DOHH2 (cell line): ENCODE data around the gene SMARCB1.

Experiments
- H3F3A ChIP-seq: fragments of 200-600 bp; sonication (generic), shearing (Covaris generic); 2 replicates; pipeline ENCODE4 v1.6.0; 2016; ENCODE audit warnings: antibody characterized with exemption, mild to moderate bottlenecking; ENCODE audit not compliant: control insufficient read depth, insufficient read depth
- H3K27ac ChIP-seq: fragments of 200-600 bp; sonication (generic); 2 replicates; pipeline ENCODE4 v1.5.1; 2014; ENCODE audit warnings: low read depth, mild to moderate bottlenecking, low read length, moderate library complexity
- H3K27me3 ChIP-seq: fragments of 200-600 bp; sonication (generic); 2 replicates; pipeline ENCODE4 v1.6.1; 2014; ENCODE audit warnings: mild to moderate bottlenecking, low read length, mixed read lengths; ENCODE audit not compliant: control insufficient read depth
- H3K36me3 ChIP-seq: fragments of 200-600 bp; sonication (generic); 2 replicates; pipeline ENCODE4 v1.6.1; 2014; ENCODE audit warnings: mild to moderate bottlenecking, low read length, moderate library complexity, mixed read lengths; ENCODE audit not compliant: control insufficient read depth
- H3K4me1 ChIP-seq: fragments of 200-600 bp; sonication (generic); 2 replicates; pipeline ENCODE4 v1.6.1; 2014; ENCODE audit warnings: mild to moderate bottlenecking, low read length, mixed read lengths; ENCODE audit not compliant: control insufficient read depth
- H3K4me2 ChIP-seq: fragments of 200-600 bp; sonication (generic); 2 replicates; pipeline ENCODE4 v1.6.0; 2014; ENCODE audit warnings: mild to moderate bottlenecking, low read length, moderate library complexity
- H3K4me3 ChIP-seq: fragments of 200-600 bp; sonication (generic); 2 replicates; pipeline ENCODE4 v1.5.1; 2014; ENCODE audit warnings: mild to moderate bottlenecking, low read length, mixed read lengths
- H3K79me2 ChIP-seq: fragments of 200-600 bp; sonication (generic); 2 replicates; pipeline ENCODE4 v1.6.1; 2014; ENCODE audit warnings: mild to moderate bottlenecking, low read length, mixed read lengths; ENCODE audit not compliant: control insufficient read depth
- H3K9me2 ChIP-seq: fragments of 200-600 bp; sonication (generic); replicated peaks from 2 replicates; pipeline ENCODE4 v1.6.1; 2014; ENCODE audit warnings: mild to moderate bottlenecking, low read length, mixed read lengths; ENCODE audit not compliant: control insufficient read depth
- H3K9me3 ChIP-seq: fragments of 200-600 bp; sonication (generic); 2 replicates; pipeline ENCODE4 v1.6.1; 2014; ENCODE audit warnings: antibody characterized with exemption, low read length, mixed read lengths; ENCODE audit not compliant: control insufficient read depth, insufficient read depth
- H4K20me1 ChIP-seq: fragments of 200-600 bp; sonication (generic); 2 replicates; pipeline ENCODE4 v1.6.0; 2014; ENCODE audit warnings: low read depth, mild to moderate bottlenecking, antibody characterized with exemption, low read length, moderate library complexity; ENCODE audit not compliant: control insufficient read depth, insufficient read depth
- CTCF ChIP-seq: fragments of 200-600 bp; sonication (generic); IDR thresholded peaks from one replicate; pipeline ENCODE4 v1.5.1; 2014; ENCODE audit warnings: antibody characterized with exemption, mild to moderate bottlenecking, low read depth, low read length; ENCODE audit not compliant: poor library complexity, severe bottlenecking
- EZH2phosphoT487 ChIP-seq: fragments of 200-600 bp; sonication (generic); IDR thresholded peaks from 2 replicates; pipeline ENCODE4 v1.6.1; 2017; ENCODE audit warnings: borderline replicate concordance, mild to moderate bottlenecking, antibody characterized with exemption, low read length, moderate library complexity, mixed read lengths

The SMARCB1 gene

GRCh38 chr22:23815541-23816155 lies 28.9 kb downstream of the SMARCB1 start:
- Histone ChIP-seq H3K4me3 (no peak overlapping the region), H3F3A (peaks cover 13% of the 10 kb centered on the region; the same call in 1 of the 2 replicates), H3K36me3 (peaks cover 91% of the 10 kb centered on the region), H3K79me2 (peaks cover 87% of the 10 kb centered on the region), H3K27me3 (no peaks in the 10 kb centered on the region), H4K20me1 (no peaks in the 10 kb centered on the region), H3K27ac (no peak overlapping the region), H3K9me3 (no peaks in the 10 kb centered on the region), H3K4me2 (no peak overlapping the region), H3K4me1 (peaks cover 58% of the 10 kb centered on the region), H3K9me2 (no peaks in the 10 kb centered on the region)
- no peak for TF ChIP-seq CTCF
- no peak for TF ChIP-seq EZH2phosphoT487

GRCh38 chr22:23816156-23816976 lies 29.6 kb downstream of the SMARCB1 start:
- H3K9me2 ChIP-seq = no peaks in the 10 kb centered on the region
- no peak overlapping the region for H3K27ac ChIP-seq
- no peaks in the 10 kb centered on the region for H3K27me3 ChIP-seq
- H3K79me2 ChIP-seq = peaks cover 85% of the 10 kb centered on the region
- H3K4me1 ChIP-seq = peaks cover 65% of the 10 kb centered on the region
- H3F3A ChIP-seq = peaks cover 13% of the 10 kb centered on the region; the same call in 1 of the 2 replicates
- H3K4me3 ChIP-seq = no peak overlapping the region
- peaks cover 91% of the 10 kb centered on the region for H3K36me3 ChIP-seq
- no peaks in the 10 kb centered on the region for H3K9me3 ChIP-seq
- no peaks in the 10 kb centered on the region for H4K20me1 ChIP-seq
- TF ChIP-seq EZH2phosphoT487 (no peak), CTCF (no peak)
- H3K4me2 ChIP-seq = peak overlapping the region; percentile 41; the same call in 1 of the 2 replicates

GRCh38 chr22:23817146-23817545 lies 30.4 kb downstream of the SMARCB1 start:
- Histone ChIP-seq H4K20me1 (no peaks in the 10 kb centered on the region), H3K9me3 (no peaks in the 10 kb centered on the region), H3K4me1 (peaks cover 71% of the 10 kb centered on the region), H3F3A (peaks cover 13% of the 10 kb centered on the region; the same call in 1 of the 2 replicates), H3K9me2 (no peaks in the 10 kb centered on the region), H3K79me2 (peaks cover 83% of the 10 kb centered on the region), H3K36me3 (peaks cover 90% of the 10 kb centered on the region), H3K4me3 (no peak overlapping the region), H3K27me3 (no peaks in the 10 kb centered on the region), H3K27ac (no peak overlapping the region), H3K4me2 (peak overlapping the region; percentile 41)
- no peak for TF ChIP-seq EZH2phosphoT487
- no peak for TF ChIP-seq CTCF
